HG03095 (cell line): ENCODE measurements around the gene HPCAL4.

Experiments
- ATAC-seq: cut with Tn5 transposase; IDR thresholded peaks from one replicate; pipeline ENCODE4 v1.9.1; 2021; ENCODE audit warnings: moderate library complexity; ENCODE audit not compliant: unreplicated experiment

The HPCAL4 gene

GRCh38 chr1:39691383-39692151 lies at the start of gene HPCAL4:
Gene HPCAL4, minus strand, starts transcription at chr1:39691433. Its CDS starts 6,830 bp downstream, at chr1:39684603.
- no peak for ATAC-seq

GRCh38 chr1:39738622-39739366 lies 47.6 kb upstream of the HPCAL4 start, which contains the start of gene PPIE:
Gene PPIE, plus strand, starts transcription at chr1:39738882. Its CDS starts 19 bp downstream, at chr1:39738901.
- ATAC-seq, result peak; percentile 85

GRCh38 chr1:39737546-39738169 lies 46.4 kb upstream of the HPCAL4 start:
- ATAC-seq, result no peak

DNA sequence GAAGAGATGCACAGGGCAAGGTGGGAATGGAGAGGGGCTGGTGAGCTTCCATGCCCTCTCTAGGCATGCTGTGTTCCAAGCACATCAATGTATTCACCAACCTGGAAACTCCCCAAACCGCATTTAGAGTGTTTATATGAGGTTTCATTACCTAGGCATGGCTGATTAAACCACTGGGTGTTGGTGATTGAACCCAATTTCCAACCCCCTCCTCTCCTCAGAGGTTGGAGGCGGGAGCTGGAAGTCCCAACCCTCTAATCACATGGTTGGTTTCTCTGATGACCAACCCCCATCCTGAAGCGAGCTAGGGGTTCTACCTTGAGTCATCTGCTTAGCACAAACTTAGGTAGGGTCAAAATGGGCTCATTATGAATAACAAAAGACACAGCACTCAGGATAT lies 44.5 kb upstream of the HPCAL4 start:
- ATAC-seq, result no peak

DNA sequence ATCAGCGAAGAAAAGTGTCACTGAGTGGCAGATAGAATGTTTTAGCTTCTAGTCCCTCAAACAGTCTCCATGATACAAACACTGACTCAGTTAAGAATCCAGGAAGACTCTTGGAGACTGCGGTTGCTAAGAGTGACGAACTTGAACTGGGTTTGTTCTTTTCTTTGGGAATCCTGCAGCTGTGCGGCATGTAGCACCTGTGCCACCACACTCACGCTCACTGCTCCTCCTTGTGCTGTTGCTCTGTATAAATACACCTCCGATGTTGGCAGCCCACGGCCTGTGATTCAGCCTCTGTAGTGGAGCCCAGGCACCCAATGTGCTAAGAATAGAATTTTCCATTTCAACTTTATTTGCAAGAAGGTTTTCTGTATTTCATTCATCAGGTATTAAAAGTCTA lies 41.9 kb upstream of the HPCAL4 start:
- no peak for ATAC-seq

GRCh38 chr1:39732730-39733129 lies 41.5 kb upstream of the HPCAL4 start:
- ATAC-seq, result no peak

DNA sequence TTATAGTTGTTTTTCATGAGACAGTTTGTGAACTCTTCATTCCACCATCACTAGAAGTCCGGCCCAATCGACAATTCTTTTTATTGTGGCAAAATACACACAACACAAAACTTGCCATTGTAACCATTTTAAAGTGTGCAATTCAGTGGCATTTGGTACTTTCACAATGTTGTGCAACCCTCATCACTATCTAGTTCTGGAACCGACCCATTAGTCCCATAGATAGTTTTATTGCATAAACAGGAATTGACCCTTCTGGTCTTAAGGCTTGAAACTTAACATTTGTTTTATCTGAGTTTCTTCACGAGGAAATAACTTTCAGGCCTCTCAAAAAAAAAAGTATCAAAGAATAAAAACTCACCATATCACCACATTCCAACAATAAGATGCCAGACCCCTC lies 38.6 kb upstream of the HPCAL4 start:
- no peak for ATAC-seq

DNA sequence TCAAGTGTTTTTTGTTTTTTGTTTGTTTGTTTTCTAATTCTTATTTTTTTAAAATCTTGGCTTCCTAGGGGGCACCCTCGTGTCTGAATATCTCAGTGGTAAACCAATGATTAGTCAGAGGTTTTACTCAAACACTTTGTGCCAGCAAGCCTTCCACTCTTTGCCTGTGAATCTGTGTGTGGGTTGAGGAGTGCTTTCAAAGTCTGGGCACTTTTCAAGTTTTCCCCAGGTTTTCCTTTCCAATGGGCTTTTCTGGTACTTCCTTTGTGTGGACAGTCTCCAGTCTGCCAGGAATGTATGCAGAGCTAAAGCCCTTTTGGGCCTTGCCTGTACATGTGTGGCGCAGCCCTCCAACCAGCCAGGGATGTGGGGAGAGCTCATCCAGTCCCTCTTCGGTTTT lies 37.8 kb upstream of the HPCAL4 start:
- no peak for ATAC-seq

DNA sequence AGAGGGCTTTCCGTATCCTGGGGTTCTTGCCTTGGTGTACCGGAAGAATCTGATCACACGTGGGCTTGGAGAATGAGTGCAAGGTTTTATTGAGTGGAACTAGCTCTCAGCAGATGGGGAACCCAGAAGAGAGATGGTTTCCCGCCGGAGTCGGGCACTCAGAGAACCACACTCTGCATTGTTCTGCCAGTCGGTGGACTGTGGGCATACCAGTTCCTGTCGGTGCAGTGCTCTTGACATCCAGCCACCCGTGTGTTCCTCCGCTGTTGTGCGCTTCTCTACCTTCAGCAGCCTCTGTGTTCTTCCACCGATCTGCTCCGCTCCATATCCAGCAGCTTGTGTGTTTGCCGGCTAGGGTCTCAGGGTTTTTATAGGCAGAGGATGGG lies 36.7 kb upstream of the HPCAL4 start:
- no peak for ATAC-seq

DNA sequence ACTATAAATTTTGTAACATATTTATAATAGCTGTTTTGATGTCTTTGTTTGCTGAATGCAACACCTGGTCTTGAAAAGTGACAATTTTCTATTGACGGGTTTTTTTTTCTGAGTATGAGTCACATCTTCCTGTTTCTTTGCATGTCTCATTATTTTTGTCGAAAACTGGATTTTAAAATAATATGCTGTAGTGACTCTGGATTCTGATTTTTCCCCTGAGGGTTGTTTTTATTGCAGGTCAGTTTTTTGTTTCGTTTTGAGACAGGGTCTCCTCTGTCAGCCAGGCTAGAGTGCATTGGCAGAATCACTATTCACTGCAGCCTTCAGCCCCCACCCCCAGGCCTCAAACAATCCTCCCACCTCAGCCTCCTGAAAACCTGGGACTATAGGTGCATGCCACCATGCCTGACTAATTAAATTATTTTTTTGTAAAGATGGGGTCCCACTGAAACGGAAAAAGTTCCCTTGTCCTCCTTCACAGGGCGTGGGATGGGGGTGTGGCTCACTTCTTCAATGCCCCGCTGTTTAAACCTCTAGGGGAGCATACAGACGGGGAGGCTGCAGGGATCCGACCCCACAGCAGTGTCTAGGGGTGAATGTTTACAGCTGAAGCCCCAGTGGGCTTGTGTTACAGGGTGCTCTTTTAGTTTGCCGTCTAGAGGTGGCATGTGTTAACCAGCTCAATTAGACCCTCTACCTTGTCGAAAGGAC lies 36.1 kb upstream of the HPCAL4 start:
- ATAC-seq, result no peak

DNA sequence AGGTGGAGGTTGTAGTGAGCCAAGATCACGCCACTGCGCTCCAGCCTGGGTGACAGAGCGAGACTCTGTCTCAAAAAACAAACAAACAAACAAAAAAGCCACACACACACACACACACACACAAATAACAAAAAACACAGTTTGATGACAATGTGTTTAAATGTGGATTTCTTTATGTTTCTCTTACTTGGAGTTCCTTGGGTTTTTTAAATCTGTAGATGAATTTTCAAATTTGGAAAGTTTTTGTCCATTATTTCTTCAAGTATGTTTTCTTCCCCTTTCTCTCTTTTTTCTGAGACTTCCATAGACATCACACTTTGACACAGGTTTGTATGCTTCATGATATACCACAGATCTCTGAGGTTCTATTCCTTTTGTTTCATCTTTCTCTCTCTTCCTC lies 35.4 kb upstream of the HPCAL4 start:
- ATAC-seq, result no peak

DNA sequence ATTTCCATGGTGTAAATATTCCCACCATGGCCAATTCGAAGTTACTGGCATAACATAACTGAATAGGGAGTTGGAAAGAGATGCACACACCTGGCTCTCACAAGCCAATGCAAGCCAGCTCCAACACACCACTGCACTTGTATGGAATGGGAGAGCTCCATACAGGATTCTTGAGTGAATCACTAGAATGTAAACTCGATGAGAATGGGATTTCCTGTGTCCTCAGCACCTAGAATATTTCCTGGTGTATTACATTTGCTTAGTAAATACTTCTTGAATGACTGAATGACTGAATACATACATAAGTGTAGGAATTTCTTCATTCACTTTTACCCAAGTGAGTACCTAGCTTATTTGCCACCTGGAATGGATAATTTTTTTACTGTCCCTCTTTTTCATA lies 31.3 kb upstream of the HPCAL4 start:
- no peak for ATAC-seq

DNA sequence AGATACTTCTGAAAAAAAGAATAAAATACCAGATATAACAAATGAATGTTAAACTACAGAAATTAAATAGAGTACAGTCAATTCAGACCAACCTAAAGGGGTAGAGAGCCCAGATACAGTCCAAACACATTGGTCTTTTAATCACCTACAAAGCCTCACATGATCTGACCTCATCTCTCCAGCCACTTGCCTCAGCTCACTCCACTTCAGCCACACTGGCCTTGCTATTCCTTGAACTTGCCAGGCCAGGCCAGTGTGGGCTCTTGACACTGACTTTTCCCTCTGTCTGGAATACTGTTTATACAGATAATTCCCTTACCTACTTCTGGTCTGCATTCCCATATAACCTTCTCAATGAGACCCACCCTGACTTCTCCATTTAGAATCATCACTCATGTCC lies 30.4 kb upstream of the HPCAL4 start:
- no peak for ATAC-seq

GRCh38 chr1:39720094-39720999 lies 29.1 kb upstream of the HPCAL4 start:
- no peak for ATAC-seq

DNA sequence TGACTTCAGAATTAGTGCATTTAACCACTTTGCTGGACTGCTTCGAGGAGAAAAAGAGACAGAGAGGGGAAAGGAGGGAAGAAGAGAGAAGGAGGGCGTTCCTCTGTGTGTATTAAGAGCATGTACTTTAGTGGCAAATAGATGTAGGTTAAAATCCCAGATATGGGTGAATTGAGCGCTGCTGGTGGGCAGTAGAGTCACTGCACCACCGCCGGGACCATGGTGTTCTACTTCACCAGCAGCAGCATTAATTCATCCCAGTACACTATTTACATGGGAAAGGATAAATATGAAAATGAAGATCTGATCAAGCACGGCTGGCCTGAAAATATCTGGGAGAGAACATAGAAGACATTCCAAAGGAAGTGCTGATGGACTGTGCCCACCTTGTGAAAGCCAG lies 26.6 kb upstream of the HPCAL4 start:
- ATAC-seq, result no peak

- ATAC-seq, result no peak
Observed at GRCh38 chr1:39713557-39713956, 22.3 kb upstream of the HPCAL4 start.

DNA sequence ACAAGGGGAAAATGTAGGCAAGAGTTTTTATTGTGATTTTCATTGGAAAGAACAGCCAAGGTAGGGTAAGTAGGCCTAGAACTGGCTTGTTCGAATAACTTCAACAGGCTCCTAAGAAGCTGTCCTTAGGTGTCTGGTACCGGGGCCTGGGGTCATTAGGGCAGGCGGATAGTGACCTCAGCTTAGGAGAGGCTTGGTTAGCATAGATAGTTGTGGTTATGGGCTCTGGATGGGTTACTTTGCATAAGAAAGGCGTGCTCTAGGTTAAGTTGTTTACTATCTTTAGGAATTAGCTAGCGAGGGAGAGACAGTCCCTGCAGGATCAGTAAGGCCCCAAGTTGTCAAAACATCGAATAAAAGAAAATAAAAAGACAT lies 20.7 kb upstream of the HPCAL4 start:
- ATAC-seq, result no peak

GRCh38 chr1:39711104-39711965 lies 20.1 kb upstream of the HPCAL4 start:
- ATAC-seq, result no peak

- no peak for ATAC-seq
Observed at GRCh38 chr1:39707506-39707905, 16.3 kb upstream of the HPCAL4 start.
